CD4-positive, alpha-beta T cell treated with Interleukin-15 for 1 hour (primary cell): ENCODE measurements around the gene SLC25A41.

ENCODE experiments used
- DNase-seq: peaks from one replicate; pipeline ENCODE4 v3.0.0-alpha.2; 2020

The SLC25A41 gene

GRCh38 chr19:6433663-6434062, at the start of gene SLC25A41:
Gene SLC25A41, minus strand, starts transcription at chr19:6433763. Its CDS starts 70 bp downstream, at chr19:6433693.
- DNase-seq = no peak

DNA sequence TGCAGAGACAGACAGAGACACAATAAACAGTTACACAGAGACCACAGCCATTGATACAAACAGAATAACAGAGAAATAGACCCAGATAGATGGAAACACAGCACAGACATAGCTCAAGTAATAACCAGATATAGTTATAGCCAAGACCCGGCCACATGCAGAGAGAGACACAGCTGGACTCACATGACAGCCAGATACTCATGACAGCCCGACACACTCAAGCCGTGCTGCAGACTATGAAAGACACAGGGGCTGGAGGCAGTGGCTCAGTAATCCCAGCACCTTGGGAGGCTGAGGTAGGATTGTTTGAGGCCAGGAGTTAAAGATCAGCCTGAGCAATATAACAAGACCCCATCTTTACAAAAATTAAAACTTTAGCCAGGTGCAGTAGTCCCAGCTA, 49.7 kb upstream of the SLC25A41 start:
- DNase-seq = no peak

GRCh38 chr19:6482343-6482686, 48.8 kb upstream of the SLC25A41 start:
- no peak for DNase-seq

GRCh38 chr19:6481541-6482342, 48.2 kb upstream of the SLC25A41 start, which contains the start of gene DENND1C:
Gene DENND1C, minus strand, starts transcription at chr19:6481787. Its CDS starts 92 bp downstream, at chr19:6481695.
- peak; percentile 81 for DNase-seq

GRCh38 chr19:6480848-6481415, 47.4 kb upstream of the SLC25A41 start:
- no peak for DNase-seq

GRCh38 chr19:6479836-6480398, 46.4 kb upstream of the SLC25A41 start:
- DNase-seq = no peak

GRCh38 chr19:6478815-6479214, 45.3 kb upstream of the SLC25A41 start:
- no peak for DNase-seq

DNA sequence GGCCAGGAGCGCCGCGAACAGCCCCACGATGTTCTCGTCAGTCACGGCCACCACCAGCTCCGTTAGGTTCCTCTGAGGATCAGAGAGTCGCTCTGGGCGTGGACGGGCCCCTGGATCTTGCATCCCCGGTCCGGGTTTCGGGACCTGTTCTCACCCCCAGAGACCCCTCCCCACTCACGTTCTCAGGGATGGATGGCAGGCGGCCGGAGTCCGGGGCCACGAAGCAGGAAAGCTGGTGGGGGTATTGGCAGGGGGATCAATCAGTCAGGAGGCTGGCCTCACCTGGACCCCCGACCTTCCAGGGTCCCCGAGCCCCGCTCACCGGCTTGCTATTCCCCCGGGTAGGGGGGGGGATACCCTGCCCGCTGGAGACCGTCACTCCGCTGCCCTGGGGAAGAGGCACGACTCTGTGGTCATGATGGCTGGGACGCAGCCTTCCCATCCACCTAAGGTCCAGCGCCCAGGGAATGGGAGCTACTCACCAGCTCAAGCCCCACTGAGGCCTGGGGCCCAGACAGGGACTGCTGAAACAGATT, 43.4 kb upstream of the SLC25A41 start:
- no peak for DNase-seq

DNA sequence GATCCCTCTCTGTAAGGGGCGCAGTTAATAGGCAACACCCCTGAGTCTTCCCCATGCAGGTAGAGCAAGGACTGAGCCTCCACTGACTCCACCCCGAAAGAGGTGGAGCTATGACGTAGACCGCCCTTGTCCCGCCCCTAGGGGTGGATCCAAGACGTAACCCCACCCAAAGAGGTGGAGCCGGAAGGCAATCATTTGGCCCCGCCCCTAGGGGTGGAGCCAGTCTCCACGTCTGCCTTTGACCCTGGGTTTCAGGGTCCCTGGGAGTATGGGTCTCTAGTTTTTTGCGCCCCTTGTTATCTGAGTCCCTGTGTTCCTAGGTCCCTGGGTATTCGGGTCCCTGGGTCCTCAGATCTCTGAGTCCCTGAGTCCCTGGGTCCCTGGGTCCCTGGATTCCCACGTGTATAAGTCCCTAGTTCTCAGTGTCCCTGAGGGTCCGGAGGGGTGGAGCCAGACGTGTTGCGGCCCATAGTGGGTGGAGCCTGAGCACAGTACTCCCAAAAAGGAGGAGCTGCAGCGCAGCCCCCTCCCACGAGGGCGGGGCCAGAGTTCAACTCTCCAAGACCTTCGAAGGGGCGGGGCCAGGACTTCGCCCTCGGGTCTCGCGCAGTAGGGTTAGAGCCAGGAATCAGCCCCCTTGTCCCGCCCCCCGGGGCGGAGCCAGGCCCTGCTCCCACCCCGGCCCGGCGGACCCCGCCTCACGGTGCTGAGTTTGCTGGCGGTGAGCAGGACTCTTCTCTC, 42.8 kb upstream of the SLC25A41 start:
- peak; percentile 45 for DNase-seq

- DNase-seq = no peak
These were observed 42.0 kb upstream of the SLC25A41 start for GRCh38 chr19:6475321-6476108.

DNA sequence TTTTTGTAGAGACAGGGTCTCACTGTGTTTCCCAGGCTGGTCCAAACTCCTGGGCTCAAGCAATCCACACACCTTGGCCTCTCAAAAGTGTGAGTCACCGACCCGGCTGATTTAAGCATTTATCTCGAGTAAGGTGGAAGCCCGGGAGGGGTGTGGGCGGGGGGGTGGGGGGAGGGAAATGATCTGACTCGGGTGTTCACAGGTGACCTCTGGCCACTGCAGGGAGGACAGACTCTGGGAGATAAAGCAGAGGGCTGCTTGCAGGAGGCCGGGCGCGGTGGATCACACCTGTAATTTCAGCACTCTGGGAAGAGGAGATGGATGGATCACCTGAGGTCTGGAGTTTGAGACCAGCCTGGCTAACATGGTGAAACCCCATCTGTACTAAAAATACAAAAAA, 40.1 kb upstream of the SLC25A41 start:
- DNase-seq = no peak

GRCh38 chr19:6472713-6473112, 39.1 kb upstream of the SLC25A41 start:
- DNase-seq = no peak

GRCh38 chr19:6471076-6471475, 37.5 kb upstream of the SLC25A41 start:
- DNase-seq = no peak

DNA sequence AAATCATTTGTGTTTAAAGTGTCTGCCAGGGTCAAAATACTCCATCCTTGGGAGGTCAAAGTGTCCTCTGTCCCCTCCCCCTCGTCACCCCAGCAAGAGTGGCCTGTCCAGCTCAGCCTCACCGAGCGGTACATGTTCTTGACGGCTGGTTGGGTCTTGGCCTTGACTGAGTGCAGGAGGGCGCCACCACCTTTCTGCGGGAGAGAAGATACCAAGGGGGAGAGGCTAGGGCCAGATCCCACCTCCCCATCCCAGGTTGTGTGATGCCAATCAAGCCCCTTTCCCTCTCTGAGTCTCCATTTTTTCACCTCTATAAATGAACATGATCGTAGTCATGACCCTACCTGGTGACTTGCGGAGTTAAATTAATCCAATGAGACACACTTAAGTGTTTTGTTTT, 36.6 kb upstream of the SLC25A41 start:
- DNase-seq = no peak

GRCh38 chr19:6467384-6467783, 33.8 kb upstream of the SLC25A41 start:
- no peak for DNase-seq

DNA sequence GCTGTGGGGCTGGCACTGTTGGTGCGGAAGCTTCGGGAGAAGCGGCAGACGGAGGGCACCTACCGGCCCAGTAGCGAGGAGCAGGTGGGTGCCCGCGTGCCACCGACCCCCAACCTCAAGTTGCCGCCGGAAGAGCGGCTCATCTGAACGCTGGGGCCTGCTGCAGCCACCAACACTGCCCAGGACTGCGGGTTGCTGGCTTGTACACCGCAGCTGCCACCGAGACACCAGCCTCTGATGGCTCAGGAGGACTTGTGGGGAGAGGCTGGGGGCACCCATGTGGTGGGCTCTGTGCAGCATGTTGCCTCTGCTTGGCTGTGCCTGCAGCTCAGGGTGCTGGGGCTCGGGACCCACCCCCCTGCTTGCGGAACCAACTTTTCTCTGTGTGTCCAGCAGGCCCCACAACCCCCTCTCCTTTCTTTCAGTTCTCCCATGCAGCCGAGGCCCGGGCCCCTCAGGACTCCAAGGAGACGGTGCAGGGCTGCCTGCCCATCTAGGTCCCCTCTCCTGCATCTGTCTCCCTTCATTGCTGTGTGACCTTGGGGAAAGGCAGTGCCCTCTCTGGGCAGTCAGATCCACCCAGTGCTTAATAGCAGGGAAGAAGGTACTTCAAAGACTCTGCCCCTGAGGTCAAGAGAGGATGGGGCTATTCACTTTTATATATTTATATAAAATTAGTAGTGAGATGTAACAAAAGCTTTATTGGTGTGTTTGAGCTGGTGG, 33.1 kb upstream of the SLC25A41 start:
- DNase-seq = no peak

DNA sequence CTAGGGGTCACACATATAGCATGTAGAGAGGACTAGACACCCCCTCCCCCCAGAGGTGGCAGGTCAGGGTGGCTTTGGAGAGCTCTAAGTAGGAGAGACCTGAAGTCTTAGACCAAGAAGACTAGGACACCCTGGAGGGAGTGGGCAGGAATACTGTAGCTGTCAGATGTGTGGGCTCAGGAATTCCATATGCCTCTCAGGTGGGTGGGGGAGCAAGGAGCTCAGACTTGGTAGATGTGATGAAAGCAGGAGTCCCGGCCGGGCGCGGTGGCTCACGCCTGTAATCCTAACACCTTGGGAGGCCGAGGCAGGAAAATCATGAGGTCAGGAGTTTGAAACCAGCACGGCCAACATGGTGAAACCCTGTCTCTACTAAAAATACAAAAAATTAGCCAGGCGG, 32.1 kb upstream of the SLC25A41 start:
- no peak for DNase-seq

DNA sequence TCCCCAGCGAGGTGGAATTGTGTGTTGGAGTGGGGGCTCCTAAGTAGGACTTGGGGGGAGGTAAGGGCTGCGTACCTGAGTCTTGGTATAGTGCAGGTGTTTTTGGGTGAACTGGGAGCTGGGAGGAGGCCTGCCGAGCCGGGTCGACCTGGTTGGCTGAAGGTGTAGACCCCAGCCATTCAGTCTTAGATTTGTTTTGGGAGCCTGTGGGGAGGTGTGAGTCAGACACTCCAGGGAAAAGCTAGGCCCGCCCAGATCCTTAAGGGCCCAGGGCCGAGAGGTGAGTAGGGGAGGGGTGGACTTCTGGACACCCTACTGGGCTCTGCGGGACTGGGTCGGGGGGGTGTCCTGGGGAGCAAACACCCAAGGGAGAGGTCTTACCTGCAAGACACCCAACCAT, 31.4 kb upstream of the SLC25A41 start:
- DNase-seq = no peak

DNA sequence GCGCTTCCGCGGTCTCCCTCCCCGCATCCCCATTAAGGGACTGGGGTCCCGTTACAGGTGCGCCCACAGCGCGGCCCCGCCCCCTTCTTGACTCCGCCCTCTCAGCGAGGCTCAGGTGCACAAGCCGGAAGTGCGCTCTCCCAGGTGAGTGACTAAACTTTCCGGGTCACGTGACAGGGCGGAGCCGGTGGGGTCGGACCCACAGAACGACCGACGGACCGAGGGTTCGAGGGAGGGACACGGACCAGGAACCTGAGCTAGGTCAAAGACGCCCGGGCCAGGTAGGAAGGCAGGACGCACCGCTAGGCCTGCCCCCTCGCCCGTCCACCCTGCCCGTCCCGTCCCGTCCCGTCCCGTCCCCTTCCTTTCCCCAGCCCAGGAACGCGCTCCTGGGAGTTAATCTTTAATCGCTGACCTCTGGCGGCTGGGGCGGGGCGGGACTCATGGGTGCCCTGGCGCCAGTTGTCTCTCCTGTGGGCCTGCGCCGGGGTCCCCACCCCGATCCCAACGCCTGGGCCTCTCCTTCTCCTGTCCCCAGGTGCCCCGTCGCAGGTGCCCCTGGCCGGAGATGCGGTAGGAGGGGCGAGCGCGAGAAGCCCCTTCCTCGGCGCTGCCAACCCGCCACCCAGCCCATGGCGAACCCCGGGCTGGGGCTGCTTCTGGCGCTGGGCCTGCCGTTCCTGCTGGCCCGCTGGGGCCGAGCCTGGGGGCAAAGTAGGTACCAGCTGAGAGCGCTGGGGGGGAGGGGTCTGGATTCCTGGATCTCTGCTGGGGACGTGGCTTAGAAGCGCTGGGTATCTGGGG, 30.7 kb upstream of the SLC25A41 start, which contains the start of gene CRB3:
Gene CRB3, plus strand, starts transcription at position 202 of the 804 bp plus-strand sequence. Its CDS starts 431 bp downstream, at position 633.
- DNase-seq = peak; percentile 65

DNA sequence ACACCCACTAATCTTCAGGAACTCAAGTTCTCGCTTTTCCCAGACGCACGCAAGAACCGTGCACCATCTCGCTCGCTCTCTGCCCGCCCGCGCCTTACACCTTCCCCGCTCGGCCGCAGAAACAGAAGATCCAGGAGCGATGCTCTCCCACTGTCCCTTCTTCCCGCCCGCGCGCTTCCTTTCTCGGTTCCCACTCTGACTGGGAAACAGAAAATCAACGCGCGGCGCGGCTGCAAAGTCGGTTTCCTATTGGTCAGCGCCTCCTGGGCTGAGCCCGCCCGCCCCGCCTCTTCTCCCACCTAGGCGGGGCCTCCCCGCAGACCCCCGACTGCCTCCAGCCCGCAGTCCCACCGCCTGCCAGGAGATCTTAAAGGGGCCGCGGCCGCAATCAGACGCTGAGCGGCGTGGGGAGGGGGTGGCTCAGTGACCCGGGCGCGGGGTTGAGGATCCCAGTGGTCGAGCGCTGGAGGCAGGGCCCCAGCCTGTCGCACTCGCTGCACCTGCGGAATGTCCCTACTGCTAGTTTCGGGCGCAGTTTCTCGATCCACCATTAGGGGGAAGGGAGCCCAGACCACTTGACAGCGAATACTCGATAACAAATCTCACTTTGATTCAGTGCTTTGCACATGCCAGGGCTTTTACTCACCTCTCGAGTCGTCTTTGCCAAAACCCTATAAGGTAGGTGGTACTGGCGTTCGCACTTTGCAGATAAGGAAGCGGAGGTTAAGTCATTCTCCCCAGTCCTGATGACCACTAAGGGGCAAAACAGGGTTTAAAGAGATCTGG, 26.7 kb upstream of the SLC25A41 start:
- DNase-seq = peak; percentile 94
